K562 (cell line): Measurements from ENCODE around the gene GALT. TPM values are rescaled to one million over a fixed set of nuclear protein-coding genes. Genes with fewer than 3 reads are reported as not detected.

Experiments
- ATAC-seq: fragments of 200-7000 bp; cut with Tn5 transposase; 3 replicates; pipeline ENCODE4 v1.9.1; 2020; ENCODE audit warnings: moderate library complexity
- BruUV-seq: library from RNA; stranded (reverse); fragments of 400-500 nt; replicated peaks from 2 replicates; lab custom pipeline; 2021; lab: Mats Ljungman, UMichigan
- CTCF ChIA-PET: fragments of 300-600 bp; formaldehyde crosslinking; extraction: SDS; loops from one replicate; lab custom pipeline; 2021; ENCODE audit warnings: low intra/inter-chr PET ratio; lab: Yijun Ruan, JAX
- POLR2A ChIA-PET: fragments of 300-600, 350-650 bp; sonication (Branson Sonifier 250); formaldehyde crosslinking; extraction: SDS; loops from one replicate; lab custom pipeline; 2021; ENCODE audit warnings: antibody characterized with exemption, inconsistent platforms; lab: Yijun Ruan, JAX
- DNase-seq, 4 experiments: peaks; one replicate each; pipeline versions ENCODE4 v3.0.0 to v3.0.0-alpha.2; 2011 to 2018; ENCODE audit warnings: low spot score in 3 of 4, mixed read lengths in 3 of 4; ENCODE audit errors: extremely low read depth in 1 of 4
- FAIRE-seq: peaks from 2 replicates; lab custom pipeline; 2011; peaks lifted over from hg19 to GRCh38; lab: Jason Lieb, UNC
- H2AFZ ChIP-seq: 2 replicates; pipeline ENCODE4 v1.6.0; 2011; ENCODE audit warnings: low read depth, low read length, control low read depth, inconsistent platforms
- H3K27ac ChIP-seq: fragments of 200-600 bp; 3 replicates; pipeline ENCODE4 v1.8.0; 2011; ENCODE audit warnings: low read depth, mild to moderate bottlenecking, control low read depth, inconsistent platforms, low read length, moderate library complexity, mixed read lengths; ENCODE audit errors: extremely low read depth
- H3K27me3 ChIP-seq, 2 experiments: fragments of 300-600 bp in 1 of 2; 2 replicates in 1 of 2; 3 replicates in 1 of 2; pipeline versions ENCODE4 v1.6.0 to v1.8.0; 2011; ENCODE audit warnings: inconsistent platforms in 2 of 2, low read length in 2 of 2, mild to moderate bottlenecking in 1 of 2, mixed read lengths in 1 of 2, moderate library complexity in 1 of 2; ENCODE audit not compliant: control insufficient read depth in 2 of 2, insufficient read depth in 2 of 2
- H3K36me3 ChIP-seq: fragments of 300-600 bp; 3 replicates; pipeline ENCODE4 v1.8.0; 2011; ENCODE audit warnings: mild to moderate bottlenecking, low read length, inconsistent platforms; ENCODE audit not compliant: control insufficient read depth, insufficient read depth
- H3K4me1 ChIP-seq, 2 experiments: fragments of 200-600 bp in 1 of 2; replicated peaks in 1 of 2; 2 replicates in 1 of 2; 3 replicates in 1 of 2; pipeline versions ENCODE4 v1.5.1 to v1.8.0; 2011; ENCODE audit warnings: inconsistent platforms in 2 of 2, low read length in 2 of 2, mild to moderate bottlenecking in 1 of 2, mixed read lengths in 1 of 2, moderate library complexity in 1 of 2; ENCODE audit not compliant: control insufficient read depth in 2 of 2, insufficient read depth in 2 of 2
- H3K4me2 ChIP-seq: 2 replicates; pipeline ENCODE4 v1.6.1; 2011; ENCODE audit warnings: low read length, control low read depth, inconsistent platforms, mixed read lengths; ENCODE audit not compliant: insufficient read depth
- H3K4me3 ChIP-seq: fragments of 200-600 bp; sonication (generic), shearing (Covaris generic); 2 replicates; pipeline ENCODE4 v1.5.1; 2016; ENCODE audit warnings: control low read depth, inconsistent platforms
- H3K79me2 ChIP-seq: fragments of 200-600 bp; 3 replicates; pipeline ENCODE4 v1.8.0; 2011; ENCODE audit warnings: low read length, inconsistent platforms; ENCODE audit not compliant: control insufficient read depth, insufficient read depth
- H3K9ac ChIP-seq, 2 experiments: 2 replicates each; pipeline versions ENCODE4 v1.6.0 to v1.6.1; 2011; ENCODE audit warnings: low read depth in 2 of 2, low read length in 2 of 2, control low read depth in 1 of 2, inconsistent platforms in 1 of 2, mild to moderate bottlenecking in 1 of 2, mixed read lengths in 1 of 2; ENCODE audit not compliant: insufficient read depth in 1 of 2
- H3K9me1 ChIP-seq: one replicate; pipeline ENCODE4 v1.6.0; 2011; ENCODE audit warnings: inconsistent platforms, mild to moderate bottlenecking, low read length, moderate library complexity; ENCODE audit not compliant: control insufficient read depth, insufficient read depth
- H3K9me3 ChIP-seq: replicated peaks from 2 replicates; pipeline ENCODE4 v1.5.1; 2011; ENCODE audit warnings: low read depth, low read length, inconsistent platforms; ENCODE audit not compliant: control insufficient read depth, insufficient read depth
- H4K20me1 ChIP-seq: replicated peaks from 2 replicates; pipeline ENCODE4 v1.6.1; 2011; ENCODE audit warnings: low read length, inconsistent platforms, mixed read lengths; ENCODE audit not compliant: control insufficient read depth, insufficient read depth
- CBX2 ChIP-seq: fragments of 200-600 bp; sonication (generic); IDR thresholded peaks from one replicate; pipeline ENCODE4 v1.6.1; 2012; ENCODE audit warnings: mild to moderate bottlenecking, low read length, inconsistent platforms; ENCODE audit not compliant: insufficient read depth, poor library complexity, severe bottlenecking
- CTBP1 ChIP-seq: fragments of 450-650 bp; IDR thresholded peaks from 2 replicates; pipeline ENCODE4 v1.6.1; 2016; ENCODE audit warnings: borderline replicate concordance
- CXXC5 ChIP-seq: fragments of 250-450 bp; sonication (Bioruptor Pico); IDR thresholded peaks from 2 replicates; pipeline ENCODE4 v1.8.0; 2022; ENCODE audit warnings: inconsistent platforms, mild to moderate bottlenecking, moderate library complexity
- GTF2F1 ChIP-seq: IDR thresholded peaks from 2 replicates; pipeline ENCODE4 v1.6.1; 2011; ENCODE audit warnings: low read depth, low read length, improper control_type of control experiment
- JUND ChIP-seq, 2 experiments: IDR thresholded peaks; 2 replicates in 1 of 2; 3 replicates in 1 of 2; pipeline ENCODE4 v1.6.1; 2011; ENCODE audit warnings: borderline replicate concordance in 2 of 2, low read depth in 2 of 2, low read length in 2 of 2, improper control_type of control experiment in 1 of 2, missing biosample characterization in 1 of 2, missing genetic modification characterization in 1 of 2, missing genetic modification reagents in 1 of 2
- L3MBTL2 ChIP-seq: fragments of 450-650 bp; IDR thresholded peaks from 2 replicates; pipeline ENCODE4 v1.6.1; 2016; ENCODE audit warnings: mild to moderate bottlenecking, moderate library complexity
- NFATC3 ChIP-seq: fragments of 450-650 bp; IDR thresholded peaks from 2 replicates; pipeline ENCODE4 v1.6.1; 2017; ENCODE audit warnings: mild to moderate bottlenecking
- PHF20 ChIP-seq: fragments of 450-650 bp; IDR thresholded peaks from 2 replicates; pipeline ENCODE4 v1.6.1; 2018; ENCODE audit not compliant: partially characterized antibody
- POLR2H ChIP-seq: IDR thresholded peaks from 2 replicates; pipeline ENCODE4 v1.6.1; 2016; ENCODE audit warnings: missing genetic modification characterization, low read depth, mild to moderate bottlenecking, control low read depth, missing compliant biosample characterization, moderate library complexity
- RBBP5 ChIP-seq: fragments of 200-600 bp; sonication (generic); IDR thresholded peaks from 2 replicates; pipeline ENCODE4 v1.6.1; 2012; ENCODE audit warnings: borderline replicate concordance, mild to moderate bottlenecking, low read length, control low read depth, inconsistent platforms; ENCODE audit not compliant: insufficient read depth, poor library complexity, severe bottlenecking
- RBM25 ChIP-seq: fragments of 200-400 bp; formaldehyde crosslinking; IDR thresholded peaks from 2 replicates; pipeline ENCODE4 v1.6.1; 2018; ENCODE audit warnings: low read length, low read depth, moderate library complexity; ENCODE audit not compliant: severe bottlenecking
- RCOR1 ChIP-seq, 2 experiments: IDR thresholded peaks; 2 replicates each; pipeline ENCODE4 v1.6.1; 2012; ENCODE audit warnings: low read depth in 2 of 2, low read length in 2 of 2, borderline replicate concordance in 1 of 2, improper control_type of control experiment in 1 of 2
- SIN3B ChIP-seq: fragments of 450-650 bp; IDR thresholded peaks from 2 replicates; pipeline ENCODE4 v1.6.1; 2017; ENCODE audit warnings: low read depth, mild to moderate bottlenecking, moderate library complexity
- ZFP91 ChIP-seq: sonication (generic); formaldehyde crosslinking; IDR thresholded peaks from 2 replicates; pipeline ENCODE4 v1.8.0; 2022; ENCODE audit warnings: mild to moderate bottlenecking, missing genetic modification reagents
- ZNF699 ChIP-seq: fragments of 250-450 bp; sonication (Bioruptor Pico); IDR thresholded peaks from 2 replicates; pipeline ENCODE4 v1.8.0; 2021; ENCODE audit warnings: mild to moderate bottlenecking, moderate library complexity; ENCODE audit not compliant: insufficient replicate concordance
- whole genome bisulfite sequencing: fragments of 100-300 bp; shearing (Covaris generic); methylation state at CpG from one replicate; pipeline ENCODE4 v1.1.6; 2016; ENCODE audit warnings: low coverage, mixed read lengths; ENCODE audit not compliant: insufficient coverage; ENCODE audit errors: missing lambda C conversion rate; 5-methylcytosine and 5-hydroxymethylcytosine counted together
- in situ Hi-C: fragments of 300-500 bp; cut with MboI; formaldehyde crosslinking; loops from 4 replicates; pipeline ENCODE4 v1.15.0; 2018; ENCODE audit warnings: inconsistent platforms, mixed read lengths
- intact Hi-C: fragments of 100-400 bp; cut with micrococcal nuclease; formaldehyde crosslinking; loops from 2 replicates; pipeline ENCODE4 v1.14.2; 2022
- polyA plus RNA-seq, 8 experiments: library from polyadenylated mRNA; depleted of rRNA in 4 of 8; stranded (reverse) in 5 of 8; unstranded in 3 of 8; fragments of >200 nt; fragmentation: Nextera tagmentation in 2 of 8; fragmentation: Illumina TruSeq in 1 of 8; extraction: Ambion mirVana in 2 of 8; extraction: Trizol in 1 of 8; gene quantifications; 2 replicates each; pipeline versions ENCODE4 v1.2.1 to v1.2.3, GENCODE V29; 2011 to 2014; ENCODE audit warnings: inconsistent platforms in 1 of 8, missing spikeins in 1 of 8
- total RNA-seq, 7 experiments: library from RNA; depleted of rRNA in 6 of 7; stranded (reverse); fragments of >200 nt in 6 of 7; fragmentation: Illumina TruSeq in 2 of 7; extraction: Trizol in 2 of 7; gene quantifications; 2 replicates each; pipeline versions ENCODE4 v1.2.1 to v1.2.3, GENCODE V29; 2011 to 2021; ENCODE audit warnings: low replicate concordance in 1 of 7

The GALT gene
- total and polyA plus RNA-seq, 9 of the 15 experiments (the other 6 are each of a cell fraction or from before 2014, with no cell fraction given): 7.3 to 29.2 (median 15.6) TPM

DNA sequence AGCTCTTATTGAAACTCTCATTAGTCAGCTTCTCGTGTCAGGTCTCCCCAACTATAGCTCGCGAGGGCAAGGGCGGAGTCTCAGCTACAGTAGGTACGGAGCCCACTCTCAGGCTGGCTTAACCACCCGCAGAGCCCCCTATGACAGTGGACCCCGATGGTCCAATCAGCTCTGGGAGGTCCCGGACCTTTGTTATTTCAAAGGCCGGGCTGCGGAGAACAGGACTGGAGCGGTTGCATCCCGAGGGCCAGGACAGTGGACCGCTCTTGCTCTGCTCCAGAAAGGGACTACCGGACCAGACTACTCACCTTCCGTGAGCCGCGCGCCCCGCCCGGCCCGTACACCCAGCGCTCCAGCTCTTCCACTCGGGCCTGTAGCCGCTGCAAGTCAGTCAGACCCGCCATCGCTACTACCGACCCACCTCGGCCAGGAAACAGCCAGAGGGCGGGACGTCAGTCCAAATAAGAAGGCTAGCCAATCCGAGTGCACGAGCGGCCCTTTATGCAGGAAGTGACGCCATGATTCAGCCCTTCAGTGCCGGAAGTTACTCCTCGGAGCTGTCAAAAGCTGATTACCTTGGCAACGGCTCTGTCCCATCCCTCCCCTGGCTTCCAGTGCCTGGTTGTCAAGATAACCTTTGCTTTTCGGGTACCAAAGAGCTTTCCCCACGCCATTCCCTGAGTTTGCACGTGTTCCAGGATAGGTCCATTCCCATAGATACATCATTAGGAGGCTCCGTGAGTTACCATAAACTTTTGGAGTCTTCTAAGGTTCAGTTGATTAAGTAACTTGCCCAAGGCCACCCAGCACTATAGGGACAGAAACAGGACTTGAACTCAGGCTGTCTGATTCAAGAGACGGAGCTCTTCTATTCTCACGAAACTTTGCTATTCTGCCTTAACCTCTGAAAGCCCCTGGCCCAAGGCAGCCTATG, 26.1 kb upstream of the GALT start, which contains the start of gene DCTN3:
DCTN3 (minus strand) TSS at position 435 of the 934 bp plus-strand sequence; CDS start at position 404, 31 bp downstream.
- Histone ChIP-seq H3K4me2 (peak within 1 kb of the TSS; percentile 83), H4K20me1 (no peaks in the 10 kb centered on the region), H3K4me1 (peaks cover 5 to 11% of the 10 kb centered on the region in 2 experiments; a peak in 3 of 5 replicates), H3K9me1 (no peaks in the 10 kb centered on the region), H3K27me3 (peaks cover 0 to 7% of the 10 kb centered on the region in 2 experiments; a peak in 3 of 5 replicates), H3K9me3 (no peaks in the 10 kb centered on the region), H3K4me3 (peak within 1 kb of the TSS; percentile 65), H3K9ac (peak within 1 kb of the TSS; percentile 55 to 89), H3K27ac (peak within 1 kb of the TSS; percentile 1; the same call in 1 of the 3 replicates), H3K79me2 (no peaks in the 10 kb centered on the region; the same call in 2 of the 3 replicates), H3K36me3 (peaks cover 13% of the 10 kb centered on the region; the same call in 1 of the 3 replicates), H2AFZ (peak within 1 kb of the TSS; percentile 98)
- 6% methylated on average over 32 of the region's 43 CpGs for WGBS
- peak; percentile 88 to 94 (median 91) for DNase-seq
- in situ Hi-C loops (no loop called here), intact Hi-C loops (no loop called here)
- BruUV-seq: TSS peak; percentile 65
- ChIA-PET CTCF (no interaction called here), POLR2A (interaction anchor here (0.6 to 0.9 kb wide), 5 partner anchors 9 to 1705 kb away, joined by 3 to 4 read pairs (median 3); partner anchors contain the start of genes GALT and RPP25L)
- peak; percentile 100 for FAIRE-seq
- ATAC-seq: peak; percentile 99
- TF ChIP-seq ZFP91: no peak
- TF ChIP-seq RBBP5: peak; percentile 33
- TF ChIP-seq SIN3B: peak; percentile 50; the same call in 1 of the 2 replicates
- peak; percentile 56 for TF ChIP-seq JUND (IDR thresholded peaks at IDR 0.05; ENCODE audit: borderline replicate concordance, low read depth, low read length)
- peak; percentile 30; the same call in 1 of the 3 replicates for TF ChIP-seq JUND (tag; IDR thresholded peaks at IDR 0.05; ENCODE audit: borderline replicate concordance, low read depth, low read length)
- no peak for TF ChIP-seq CXXC5
- TF ChIP-seq ZNF699 (CRISPR knock-in tag): no peak
- 0 out of 2 replicates have a peak, but pooled peaks have one; percentile 5 for TF ChIP-seq L3MBTL2
- TF ChIP-seq PHF20: peak; percentile 84
- no peak for TF ChIP-seq NFATC3
- no peak for TF ChIP-seq GTF2F1
- TF ChIP-seq RBM25: peak; percentile 33
- TF ChIP-seq CTBP1: peak; percentile 47; the same call in 1 of the 2 replicates
- peak in 1 of 2 experiments; percentile 61; a peak in 1 of 4 replicates for TF ChIP-seq RCOR1 (IDR thresholded peaks at IDR 0.05; ENCODE audit: borderline replicate concordance in 1 of 2, low read depth in 2 of 2, low read length in 2 of 2)
- no peak for TF ChIP-seq POLR2H (tag)
- no peak for TF ChIP-seq CBX2
